Measurements from ENCODE around the gene RBM4B.

GRCh38 chr11:66692446-66692845 lies 14.8 kb upstream of the RBM4B start:
- TF ChIP-seq JUND (IDR thresholded peaks at IDR 0.05) (no peak), CTCF (IDR thresholded peaks at IDR 0.05; ENCODE audit: low read depth, low read length, missing input control) (no peak)

Measured in liver (tissue), 3 donors.